HEK293 (cell line): ENCODE measurements around the gene UCK1.

ENCODE experiments used
- CTCF ChIA-PET: fragments of 350-600 bp; formaldehyde crosslinking; extraction: SDS; loops from one replicate; lab custom pipeline; 2021; ENCODE audit warnings: antibody characterized with exemption; lab: Yijun Ruan, JAX
- POLR2A ChIA-PET: fragments of 300-600 bp; formaldehyde crosslinking; extraction: SDS; loops from one replicate; lab custom pipeline; 2020; ENCODE audit warnings: antibody characterized with exemption, inconsistent platforms; lab: Yijun Ruan, JAX
- H3K27ac ChIP-seq: fragments of 200-500 bp; sonication (Bioruptor generic); 2 replicates; pipeline ENCODE4 v1.5.1; 2014; ENCODE audit warnings: low read depth, low read length, control low read depth, inconsistent platforms; ENCODE audit errors: extremely low read depth
- H3K36me3 ChIP-seq, 2 experiments: fragments of 200-500 bp in 1 of 2; sonication (Bioruptor generic) in 1 of 2; 1 replicate in 1 of 2; 2 replicates in 1 of 2; pipeline ENCODE4 v1.5.1; 2014 to 2017; ENCODE audit warnings: inconsistent platforms in 2 of 2, low read length in 2 of 2; ENCODE audit not compliant: control insufficient read depth in 2 of 2, insufficient read depth in 1 of 2
- H3K4me1 ChIP-seq: fragments of 200-500 bp; sonication (Bioruptor generic); 2 replicates; pipeline ENCODE4 v1.5.1; 2014; ENCODE audit warnings: mild to moderate bottlenecking, low read length, inconsistent platforms; ENCODE audit not compliant: control insufficient read depth, insufficient read depth
- H3K4me3 ChIP-seq: 2 replicates; pipeline ENCODE4 v1.5.1; 2011; ENCODE audit warnings: low read depth, mild to moderate bottlenecking, control low read depth, low read length, moderate library complexity
- H3K9me3 ChIP-seq: fragments of 200-500 bp; sonication (Bioruptor generic); 2 replicates; pipeline ENCODE4 v1.5.1; 2014; ENCODE audit warnings: low read depth, low read length, inconsistent platforms; ENCODE audit not compliant: control insufficient read depth, insufficient read depth
- ELK4 ChIP-seq: IDR thresholded peaks from 2 replicates; pipeline ENCODE4 v1.6.1; 2011; ENCODE audit warnings: mild to moderate bottlenecking, low read depth, low read length, borderline replicate concordance
- FEZF1 ChIP-seq: fragments of 450-650 bp; formaldehyde crosslinking; IDR thresholded peaks from 2 replicates; pipeline ENCODE4 v1.5.1; 2016; ENCODE audit warnings: missing biosample characterization, missing genetic modification characterization
- GFI1B ChIP-seq: fragments of 450-650 bp; formaldehyde crosslinking; IDR thresholded peaks from 2 replicates; pipeline ENCODE4 v1.5.1; 2016; ENCODE audit warnings: missing biosample characterization, missing genetic modification characterization
- GLIS1 ChIP-seq: fragments of 450-650 bp; formaldehyde crosslinking; IDR thresholded peaks from 2 replicates; pipeline ENCODE4 v1.5.1; 2016; ENCODE audit warnings: missing biosample characterization, missing genetic modification characterization
- HOXA7 ChIP-seq: sonication (generic); formaldehyde crosslinking; IDR thresholded peaks from 2 replicates; pipeline ENCODE4 v1.8.1; 2022; ENCODE audit warnings: missing genetic modification reagents, borderline replicate concordance
- KLF8 ChIP-seq: fragments of 450-650 bp; formaldehyde crosslinking; IDR thresholded peaks from 2 replicates; pipeline ENCODE4 v1.5.1; 2016; ENCODE audit warnings: missing biosample characterization, missing genetic modification characterization
- SETDB1 ChIP-seq: IDR thresholded peaks from one replicate; pipeline ENCODE4 v1.6.1; 2017; ENCODE audit warnings: mild to moderate bottlenecking, low read length, moderate library complexity, mixed read lengths; ENCODE audit not compliant: insufficient read length
- YY1 ChIP-seq: fragments of 450-650 bp; formaldehyde crosslinking; IDR thresholded peaks from 2 replicates; pipeline ENCODE4 v1.5.1; 2018; ENCODE audit warnings: missing biosample characterization, missing genetic modification characterization
- ZBTB17 ChIP-seq: fragments of 450-650 bp; formaldehyde crosslinking; IDR thresholded peaks from 2 replicates; pipeline ENCODE4 v1.5.1; 2016; ENCODE audit warnings: missing biosample characterization, missing genetic modification characterization
- ZBTB44 ChIP-seq: fragments of 450-650 bp; IDR thresholded peaks from 2 replicates; pipeline ENCODE4 v1.5.1; 2018; ENCODE audit warnings: missing biosample characterization, mild to moderate bottlenecking, missing genetic modification characterization
- ZBTB48 ChIP-seq: fragments of 450-650 bp; formaldehyde crosslinking; IDR thresholded peaks from 2 replicates; pipeline ENCODE4 v1.5.1; 2016; ENCODE audit warnings: missing biosample characterization, missing genetic modification characterization
- ZIC2 ChIP-seq: fragments of 450-650 bp; formaldehyde crosslinking; IDR thresholded peaks from 2 replicates; pipeline ENCODE4 v1.5.1; 2016; ENCODE audit warnings: missing biosample characterization, missing genetic modification characterization
- ZNF2 ChIP-seq: fragments of 450-650 bp; formaldehyde crosslinking; IDR thresholded peaks from 2 replicates; pipeline ENCODE4 v1.5.1; 2016; ENCODE audit warnings: missing biosample characterization, missing genetic modification characterization
- ZNF23 ChIP-seq: fragments of 450-650 bp; formaldehyde crosslinking; IDR thresholded peaks from 2 replicates; pipeline ENCODE4 v1.5.1; 2016; ENCODE audit warnings: missing biosample characterization, missing genetic modification characterization, borderline replicate concordance
- ZNF341 ChIP-seq: fragments of 450-650 bp; formaldehyde crosslinking; IDR thresholded peaks from 2 replicates; pipeline ENCODE4; 2016; ENCODE audit warnings: low read depth, missing biosample characterization, missing genetic modification characterization
- ZNF404 ChIP-seq: fragments of 450-650 bp; formaldehyde crosslinking; IDR thresholded peaks from 2 replicates; pipeline ENCODE4 v1.5.1; 2017; ENCODE audit warnings: missing biosample characterization, missing genetic modification characterization
- ZNF449 ChIP-seq: fragments of 450-650 bp; formaldehyde crosslinking; IDR thresholded peaks from 2 replicates; pipeline ENCODE4 v1.5.1; 2017; ENCODE audit warnings: missing biosample characterization, mild to moderate bottlenecking, missing genetic modification characterization, moderate library complexity
- ZNF473 ChIP-seq: fragments of 450-650 bp; formaldehyde crosslinking; IDR thresholded peaks from 2 replicates; pipeline ENCODE4 v1.5.1; 2017; ENCODE audit warnings: missing biosample characterization, missing genetic modification characterization
- ZNF514 ChIP-seq: fragments of 450-650 bp; formaldehyde crosslinking; IDR thresholded peaks from 2 replicates; pipeline ENCODE4 v1.5.1; 2016; ENCODE audit warnings: missing biosample characterization, missing genetic modification characterization
- ZNF530 ChIP-seq: fragments of 450-650 bp; formaldehyde crosslinking; IDR thresholded peaks from 2 replicates; pipeline ENCODE4 v1.5.1; 2016; ENCODE audit warnings: low read depth, missing biosample characterization, missing genetic modification characterization
- ZNF549 ChIP-seq: fragments of 450-650 bp; IDR thresholded peaks from 2 replicates; pipeline ENCODE4 v1.5.1; 2018; ENCODE audit warnings: missing biosample characterization, missing genetic modification characterization, mild to moderate bottlenecking, inconsistent platforms, moderate library complexity
- ZNF571 ChIP-seq: fragments of 450-650 bp; formaldehyde crosslinking; IDR thresholded peaks from 2 replicates; pipeline ENCODE4 v1.5.0; 2017; ENCODE audit warnings: missing biosample characterization, missing genetic modification characterization
- ZNF610 ChIP-seq: fragments of 450-650 bp; formaldehyde crosslinking; IDR thresholded peaks from 2 replicates; pipeline ENCODE4 v1.5.1; 2016; ENCODE audit warnings: missing biosample characterization, missing genetic modification characterization, borderline replicate concordance
- ZNF623 ChIP-seq: fragments of 450-650 bp; formaldehyde crosslinking; IDR thresholded peaks from 2 replicates; pipeline ENCODE4 v1.5.1; 2016; ENCODE audit warnings: missing biosample characterization, missing genetic modification characterization
- ZNF629 ChIP-seq: fragments of 450-650 bp; formaldehyde crosslinking; IDR thresholded peaks from 2 replicates; pipeline ENCODE4 v1.5.1; 2017; ENCODE audit warnings: missing biosample characterization, missing genetic modification characterization
- ZNF660 ChIP-seq: fragments of 450-650 bp; IDR thresholded peaks from 2 replicates; pipeline ENCODE4 v1.5.1; 2018; ENCODE audit warnings: missing biosample characterization, mild to moderate bottlenecking, missing genetic modification characterization
- ZNF76 ChIP-seq: fragments of 450-650 bp; formaldehyde crosslinking; IDR thresholded peaks from 2 replicates; pipeline ENCODE4; 2016; ENCODE audit warnings: low read depth, missing biosample characterization, missing genetic modification characterization, borderline replicate concordance

Gene UCK1

GRCh38 chr9:131543141-131543540 lies 12.1 kb upstream of the UCK1 start (continued):
- TF ChIP-seq HOXA7 (CRISPR knock-in tag) (no peak), ZNF629 (tag by site-specific recombination) (peak; percentile 37; the same call in 1 of the 2 replicates)

DNA sequence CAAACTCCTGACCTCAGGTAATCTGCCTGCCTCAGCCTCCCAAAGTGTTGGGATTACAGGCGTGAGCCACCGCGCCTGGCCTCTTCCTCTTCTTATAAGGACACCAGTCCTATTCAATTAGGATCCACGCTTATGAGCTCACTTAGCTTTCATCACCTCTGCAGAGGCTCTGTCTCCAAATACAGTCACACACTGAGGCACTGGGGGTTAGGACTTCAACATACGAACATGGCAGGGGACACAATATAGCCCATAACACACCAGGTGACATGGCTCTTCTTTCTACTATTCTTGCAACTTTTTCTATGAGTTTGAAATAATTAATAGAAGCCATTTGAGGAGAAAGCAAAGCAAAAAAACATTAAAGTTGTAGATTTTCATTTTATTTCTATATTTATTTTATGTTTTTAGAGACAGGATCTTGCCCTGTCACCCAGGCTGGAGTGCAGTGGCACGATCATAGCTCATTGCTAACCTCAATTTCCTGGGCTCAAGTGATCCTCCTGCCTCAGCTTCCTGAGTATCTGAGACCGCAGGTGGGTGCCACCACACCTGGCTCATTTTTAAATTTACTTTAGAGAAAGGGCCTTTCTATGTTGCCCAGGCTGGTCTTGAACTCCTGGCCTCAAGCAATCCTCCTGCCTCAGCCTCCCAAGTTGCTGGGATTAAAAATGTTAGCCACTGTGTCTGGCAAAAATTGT lies 8.3 kb upstream of the UCK1 start:
- ChIA-PET POLR2A (interaction anchor here (0.6 kb wide), 1 partner anchor 218 kb away, joined by 3 read pairs; no protein-coding TSS in a partner anchor), CTCF (interaction anchor here (0.7 to 1.1 kb wide), 3 partner anchors 9 to 219 kb away, joined by 3 to 5 read pairs (median 3); partner anchors contain the start of gene RAPGEF1)
- H3K27ac ChIP-seq = no peak overlapping the region
- H3K9me3 ChIP-seq = no peaks in the 10 kb centered on the region
- H3K4me1 ChIP-seq = no peaks in the 10 kb centered on the region
- no peak overlapping the region for H3K4me3 ChIP-seq
- H3K36me3 ChIP-seq = no peaks in the 10 kb centered on the region
- TF ChIP-seq ZNF2 (tag by site-specific recombination) (no peak), ZBTB44 (tag by site-specific recombination) (no peak), ZNF514 (no peak), KLF8 (tag by site-specific recombination) (no peak), ZBTB48 (no peak), ZNF623 (tag by site-specific recombination) (no peak)
- TF ChIP-seq, all 188 proteins: peak for 0

DNA sequence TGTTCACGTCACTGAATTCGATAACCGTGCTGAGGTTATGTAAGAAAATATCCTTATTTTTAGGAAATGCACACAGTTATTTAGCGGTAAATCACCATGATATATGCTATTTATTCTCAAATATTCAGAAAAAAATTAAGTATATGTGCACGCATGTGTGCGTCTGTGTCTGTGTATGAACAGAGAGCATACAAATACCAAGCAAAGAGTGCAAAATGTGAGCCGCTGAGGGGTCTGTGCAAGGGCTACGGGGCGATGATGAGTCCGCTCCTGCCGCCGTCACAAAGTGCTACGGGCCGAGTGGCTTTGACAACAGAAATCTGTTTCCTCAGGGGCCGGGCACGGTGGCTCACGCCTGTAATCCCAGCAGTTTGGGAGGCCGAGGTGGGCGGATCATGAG lies 6.9 kb upstream of the UCK1 start:
- no peaks in the 10 kb centered on the region for H3K36me3 ChIP-seq
- no peak overlapping the region for H3K27ac ChIP-seq
- H3K9me3 ChIP-seq = no peaks in the 10 kb centered on the region
- no peak overlapping the region for H3K4me3 ChIP-seq
- TF ChIP-seq ZNF571 (no peak), ZNF404 (tag by site-specific recombination) (no peak), ZNF473 (tag by site-specific recombination) (no peak), ZBTB17 (tag by site-specific recombination) (no peak), ZNF530 (tag by site-specific recombination) (no peak), ZNF549 (tag by site-specific recombination) (no peak)
- H3K4me1 ChIP-seq = no peaks in the 10 kb centered on the region
- ChIA-PET POLR2A (no interaction called here), CTCF (no interaction called here)

- Histone ChIP-seq H3K4me1 (0 out of 2 replicates have a peak, but pooled peaks cover 2% of the 10 kb centered on the region), H3K9me3 (no peaks in the 10 kb centered on the region), H3K4me3 (no peak overlapping the region), H3K27ac (no peak overlapping the region), H3K36me3 (peaks cover 0 to 7% of the 10 kb centered on the region in 2 experiments; a peak in 1 of 3 replicates)
- POLR2A ChIA-PET = no interaction called here
- CTCF ChIA-PET = interaction anchor here (0.6 kb wide), 1 partner anchor 486 kb away, joined by 3 read pairs; no protein-coding TSS in a partner anchor
- TF ChIP-seq FEZF1 (peak; percentile 93), YY1 (0 out of 2 replicates have a peak, but pooled peaks have one; percentile 10), GLIS1 (peak; percentile 19; the same call in 1 of the 2 replicates), ZNF610 (no peak), ZNF23 (tag by site-specific recombination) (no peak), GFI1B (tag by site-specific recombination) (no peak), ELK4 (no peak), ZIC2 (peak; percentile 92), SETDB1 (no peak), ZNF660 (tag by site-specific recombination) (peak; percentile 69; the same call in 1 of the 2 replicates), ZNF449 (tag by site-specific recombination) (no peak), ZNF341 (tag by site-specific recombination) (peak; percentile 35), ZNF76 (no peak)
These were observed 3.7 kb upstream of the UCK1 start for GRCh38 chr9:131534721-131535237.
